Measurements from ENCODE around the gene VASH2. TPM values are rescaled to one million over a fixed set of nuclear protein-coding genes. Genes with fewer than 3 reads are reported as not detected.
"Not testable (repeated sequence)": the region's sequence is repeated elsewhere in the genome, so short reads cannot be mapped to it uniquely, and the experiment has no call there.

VASH2 gene
- 1 to 10 TPM in 2 of 4 donors, under 1 TPM in 1, not detected in 1; 0.85 to 1.7 (median 1.1) TPM for total RNA-seq

DNA sequence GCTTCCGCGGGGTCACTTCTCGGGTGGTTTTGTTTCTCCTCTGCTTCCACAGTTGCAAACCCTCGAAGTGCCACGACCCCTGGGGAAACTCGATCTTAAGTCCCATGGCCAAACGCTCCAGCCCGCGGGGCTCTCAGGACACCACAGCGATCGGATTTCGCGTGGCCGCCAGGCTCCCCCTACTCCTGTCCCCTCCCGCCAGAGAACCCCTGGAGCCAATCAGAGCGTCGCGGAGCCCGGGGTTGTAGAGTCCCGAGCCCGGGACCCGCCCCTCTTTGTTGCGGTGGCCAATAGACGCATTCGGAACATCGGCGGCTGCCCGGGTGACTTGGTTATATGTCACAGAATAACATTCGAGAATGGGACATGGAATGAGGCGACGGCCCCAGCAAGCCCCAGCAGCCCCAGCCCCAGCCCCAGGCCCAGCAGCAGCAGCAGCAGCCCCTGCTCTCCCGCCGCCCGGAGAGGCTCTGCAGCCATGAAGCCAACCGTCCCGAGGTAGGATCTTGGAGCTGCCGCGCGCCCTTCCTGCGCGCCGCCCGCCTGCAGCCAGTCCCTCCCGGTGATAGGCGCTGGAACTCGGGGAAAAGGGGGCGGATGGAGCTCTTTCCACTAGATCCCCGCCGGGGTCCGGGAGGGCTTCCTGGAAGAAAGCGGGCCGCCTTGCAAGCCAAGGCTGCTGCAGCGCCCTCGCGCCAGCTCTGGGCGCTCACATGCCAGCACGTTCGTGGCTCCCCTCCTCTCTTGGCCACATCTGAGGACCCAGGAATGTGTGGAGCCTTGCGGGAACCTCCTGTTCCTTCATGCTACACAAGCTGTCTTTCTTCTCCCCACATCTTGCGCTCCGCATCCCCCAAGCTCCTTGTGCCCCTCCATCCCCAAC is at the start of gene VASH2:
Gene VASH2, plus strand, starts transcription at position 299 of the 883 bp plus-strand sequence. CDS start 1,002 bp downstream, outside the sequence.
- peaks cover 0 to 11% (median 1%) of the 10 kb centered on the region in 4 donors for H3K4me1 ChIP-seq
- H3K36me3 ChIP-seq = no peaks in the 10 kb centered on the region
- H3K27me3 ChIP-seq = peaks cover 0 to 6% of the 10 kb centered on the region in 2 donors
- peak within 1 kb of the TSS; percentile 42 to 57 (median 52) for H3K4me3 ChIP-seq
- H3K9me3 ChIP-seq = no peaks in the 10 kb centered on the region
- H3K27ac ChIP-seq = peak within 1 kb of the TSS in 1 of 4 donors; percentile 51
- TF ChIP-seq POLR2A (IDR thresholded peaks at IDR 0.05) = no peak
- TF ChIP-seq, protein P1, sequence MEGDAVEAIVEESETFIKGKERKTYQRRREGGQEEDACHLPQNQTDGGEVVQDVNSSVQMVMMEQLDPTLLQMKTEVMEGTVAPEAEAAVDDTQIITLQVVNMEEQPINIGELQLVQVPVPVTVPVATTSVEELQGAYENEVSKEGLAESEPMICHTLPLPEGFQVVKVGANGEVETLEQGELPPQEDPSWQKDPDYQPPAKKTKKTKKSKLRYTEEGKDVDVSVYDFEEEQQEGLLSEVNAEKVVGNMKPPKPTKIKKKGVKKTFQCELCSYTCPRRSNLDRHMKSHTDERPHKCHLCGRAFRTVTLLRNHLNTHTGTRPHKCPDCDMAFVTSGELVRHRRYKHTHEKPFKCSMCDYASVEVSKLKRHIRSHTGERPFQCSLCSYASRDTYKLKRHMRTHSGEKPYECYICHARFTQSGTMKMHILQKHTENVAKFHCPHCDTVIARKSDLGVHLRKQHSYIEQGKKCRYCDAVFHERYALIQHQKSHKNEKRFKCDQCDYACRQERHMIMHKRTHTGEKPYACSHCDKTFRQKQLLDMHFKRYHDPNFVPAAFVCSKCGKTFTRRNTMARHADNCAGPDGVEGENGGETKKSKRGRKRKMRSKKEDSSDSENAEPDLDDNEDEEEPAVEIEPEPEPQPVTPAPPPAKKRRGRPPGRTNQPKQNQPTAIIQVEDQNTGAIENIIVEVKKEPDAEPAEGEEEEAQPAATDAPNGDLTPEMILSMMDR (IDR thresholded peaks at IDR 0.05) = no peak
- peak; percentile 75 to 88 (median 82) for DNase-seq

DNA sequence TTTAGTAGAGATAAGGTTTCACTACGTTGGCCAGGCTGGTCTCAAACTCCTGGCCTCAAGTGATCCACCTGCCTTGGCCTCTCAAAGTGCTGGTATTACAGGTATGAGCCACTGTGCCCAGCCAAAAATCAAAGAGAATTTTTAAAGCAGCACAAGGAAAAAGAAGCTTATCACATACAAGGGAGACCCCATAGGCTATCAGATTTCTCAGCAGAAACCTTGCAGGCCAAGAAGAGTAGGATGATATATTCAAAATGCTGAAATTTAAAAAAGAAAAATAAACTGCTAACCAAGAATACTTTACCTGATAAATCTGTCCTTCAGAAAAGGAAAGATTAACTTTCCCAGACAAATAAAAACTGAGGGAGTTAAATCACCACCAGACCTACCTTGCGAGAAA is 49.1 kb upstream of the VASH2 start:
- Histone ChIP-seq H3K27me3 (no peaks in the 10 kb centered on the region), H3K4me3 (no peak overlapping the region), H3K9me3 (peaks cover 0 to 13% (median 0%) of the 10 kb centered on the region in 4 donors), H3K4me1 (no peaks in the 10 kb centered on the region), H3K27ac (no peak overlapping the region), H3K36me3 (peaks cover 0 to 31% (median 0%) of the 10 kb centered on the region in 3 donors)
- TF ChIP-seq, protein P1 (IDR thresholded peaks at IDR 0.05) = no peak
- no peak for TF ChIP-seq POLR2A (IDR thresholded peaks at IDR 0.05)
- no peak for DNase-seq

DNA sequence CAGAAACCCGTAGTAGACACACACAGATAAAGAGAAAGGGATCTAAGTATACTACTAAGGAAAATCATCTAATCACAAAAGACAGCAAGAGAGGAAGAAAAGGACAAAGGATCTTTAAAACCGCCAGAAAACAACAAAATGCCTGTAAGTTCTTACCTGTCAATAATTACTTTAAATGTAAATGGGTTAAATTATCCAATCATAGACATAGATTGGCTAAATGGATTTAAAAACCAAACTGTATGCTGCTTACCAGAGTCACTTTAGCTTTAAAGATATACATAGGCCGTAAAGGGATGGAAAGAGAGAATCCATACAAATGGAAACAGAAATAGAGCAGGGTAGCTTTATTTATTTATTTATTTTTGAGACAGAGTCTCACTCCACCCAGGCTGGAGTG is 48.3 kb upstream of the VASH2 start:
- peaks cover 0 to 13% (median 0%) of the 10 kb centered on the region in 4 donors for H3K9me3 ChIP-seq
- no peaks in the 10 kb centered on the region for H3K27me3 ChIP-seq
- no peak overlapping the region for H3K27ac ChIP-seq
- no peak for DNase-seq
- H3K36me3 ChIP-seq = peaks cover 0 to 28% (median 0%) of the 10 kb centered on the region in 3 donors
- no peak overlapping the region for H3K4me3 ChIP-seq
- no peaks in the 10 kb centered on the region for H3K4me1 ChIP-seq
- no peak for TF ChIP-seq POLR2A (IDR thresholded peaks at IDR 0.05)
- TF ChIP-seq, protein P1 (IDR thresholded peaks at IDR 0.05) = no peak

DNA sequence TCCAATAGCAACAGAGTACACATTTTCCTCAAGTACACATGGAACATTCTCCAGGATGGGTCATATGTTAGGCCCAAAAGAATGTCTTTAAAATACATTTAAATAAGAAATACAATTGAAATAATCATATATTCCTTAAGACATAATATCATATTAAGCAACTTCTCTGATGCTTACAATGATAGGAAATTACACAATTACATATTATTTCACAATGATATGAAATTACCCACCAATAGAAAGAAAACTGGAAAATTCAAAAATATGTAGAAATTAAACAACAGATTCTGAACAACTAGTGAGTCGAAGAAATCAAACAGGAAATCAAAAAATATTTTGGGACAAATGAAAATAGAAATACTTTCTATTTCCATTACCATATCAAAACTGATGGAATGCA is 46.7 kb upstream of the VASH2 start:
- TF ChIP-seq POLR2A (IDR thresholded peaks at IDR 0.05) = no peak
- TF ChIP-seq, protein P1 (IDR thresholded peaks at IDR 0.05) = no peak
- Histone ChIP-seq H3K4me1 (no peaks in the 10 kb centered on the region), H3K9me3 (peaks cover 0 to 13% (median 0%) of the 10 kb centered on the region in 4 donors), H3K36me3 (peaks cover 0 to 12% (median 0%) of the 10 kb centered on the region in 3 donors), H3K27ac (no peak overlapping the region), H3K27me3 (no peaks in the 10 kb centered on the region), H3K4me3 (no peak overlapping the region)
- no peak for DNase-seq

DNA sequence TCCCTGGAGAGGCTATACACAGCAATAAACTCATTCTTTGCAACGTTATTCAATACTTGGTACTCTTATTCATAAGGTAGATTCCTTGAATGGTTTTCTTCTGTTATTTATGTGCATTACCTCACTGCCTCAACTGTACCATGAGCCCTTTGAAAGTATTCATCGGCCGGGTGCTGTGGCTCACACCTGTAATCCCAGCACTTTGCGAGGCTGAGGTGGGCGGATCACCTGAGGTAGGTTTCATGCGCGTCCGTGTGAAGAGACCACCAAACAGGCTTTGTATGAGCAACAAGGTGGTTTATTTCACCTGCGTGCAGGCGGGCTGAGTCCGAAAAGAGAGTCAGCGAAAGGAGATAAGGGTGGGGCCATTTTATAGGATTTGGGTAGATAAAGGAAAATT is 42.3 kb upstream of the VASH2 start:
- not testable (repeated sequence) for H3K4me1 ChIP-seq, H3K27ac ChIP-seq, DNase-seq, H3K27me3 ChIP-seq, H3K36me3 ChIP-seq, H3K9me3 ChIP-seq, H3K4me3 ChIP-seq

DNA sequence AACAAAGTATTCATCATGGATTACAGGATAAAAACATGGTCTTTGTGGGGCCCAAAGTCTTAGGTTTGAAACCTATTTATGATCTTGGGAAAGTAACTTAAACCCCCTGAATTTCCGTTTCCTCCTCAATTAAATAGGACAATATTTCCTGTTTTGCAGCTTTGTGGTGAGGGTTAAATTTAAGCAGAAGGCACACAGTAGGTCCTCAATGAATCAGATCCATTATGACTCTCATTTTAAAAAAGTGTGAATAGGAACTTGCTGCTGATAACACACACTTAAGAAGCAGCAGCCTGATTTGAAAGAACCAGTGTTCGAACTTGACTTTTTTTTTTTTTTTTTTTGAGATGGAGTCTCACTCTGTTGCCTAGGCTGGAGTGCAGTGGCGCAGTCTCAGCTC is 41.4 kb upstream of the VASH2 start:
- H3K9me3 ChIP-seq = no peaks in the 10 kb centered on the region
- DNase-seq = no peak
- H3K27ac ChIP-seq = no peak overlapping the region
- H3K36me3 ChIP-seq = no peaks in the 10 kb centered on the region
- no peak overlapping the region for H3K4me3 ChIP-seq
- H3K27me3 ChIP-seq = no peaks in the 10 kb centered on the region
- TF ChIP-seq, protein P1 (IDR thresholded peaks at IDR 0.05) = no peak
- no peak for TF ChIP-seq POLR2A (IDR thresholded peaks at IDR 0.05)
- H3K4me1 ChIP-seq = no peaks in the 10 kb centered on the region

All from Peyer's patch (tissue), 4 donors.